HG02938 (cell line): Measurements from ENCODE around the gene TMEM123.
A peak's percentile ranks its signal among the peaks of the same experiment; 100 is the strongest.

Experiments
- ATAC-seq: cut with Tn5 transposase; IDR thresholded peaks from one replicate; pipeline ENCODE4 v1.9.1; 2021; ENCODE audit warnings: mild to moderate bottlenecking, moderate library complexity; ENCODE audit not compliant: unreplicated experiment

Gene TMEM123

DNA sequence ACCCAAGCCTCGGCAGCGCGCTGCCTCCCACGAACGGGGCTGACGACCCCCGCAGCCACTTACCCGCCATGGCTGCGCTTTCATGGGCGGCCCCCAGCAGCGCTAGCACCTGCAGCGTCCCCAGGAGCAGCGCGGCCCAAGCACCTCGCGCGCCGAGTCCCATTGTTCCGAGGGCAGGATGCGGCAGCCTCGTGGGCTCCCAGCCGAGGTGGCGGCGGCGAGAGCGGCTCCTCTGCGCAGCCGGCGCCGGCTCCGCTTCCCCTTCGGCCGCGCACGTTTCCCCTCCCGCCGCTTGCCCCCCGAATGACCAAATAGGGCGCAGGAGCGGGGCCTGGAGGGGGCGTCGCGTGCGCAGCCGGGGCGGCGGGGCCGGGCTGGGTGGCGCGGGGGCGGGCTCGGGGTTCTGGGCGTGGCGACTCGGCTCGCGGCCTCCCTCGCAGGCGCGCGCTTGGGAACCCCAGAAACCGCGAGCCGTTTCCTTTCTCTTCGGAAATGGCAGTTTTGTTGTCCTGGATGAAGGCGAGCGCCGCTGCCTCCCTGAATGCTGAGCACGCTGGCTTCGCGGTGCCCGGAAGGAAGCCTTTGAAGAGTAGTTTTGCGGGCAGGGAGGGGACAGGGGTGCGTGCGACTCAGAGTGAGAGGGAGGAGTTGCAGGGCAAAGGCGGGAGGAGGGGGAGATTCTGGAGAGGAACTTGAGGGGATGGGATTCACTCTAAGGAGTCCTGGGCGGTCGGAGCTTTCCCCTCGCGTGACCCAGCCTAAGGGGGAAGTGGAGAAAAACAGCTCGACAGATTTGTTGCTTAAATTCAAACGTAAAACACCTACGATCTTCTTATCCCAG is at the start of gene TMEM123:
TSS of gene TMEM123 (minus strand) at position 305 of the 841 bp plus-strand sequence. CDS start at position 163, 142 bp downstream.
- peak; percentile 47 for ATAC-seq

- ATAC-seq = no peak
Measured at GRCh38 chr11:102500829-102501228, 48.3 kb upstream of the TMEM123 start.

DNA sequence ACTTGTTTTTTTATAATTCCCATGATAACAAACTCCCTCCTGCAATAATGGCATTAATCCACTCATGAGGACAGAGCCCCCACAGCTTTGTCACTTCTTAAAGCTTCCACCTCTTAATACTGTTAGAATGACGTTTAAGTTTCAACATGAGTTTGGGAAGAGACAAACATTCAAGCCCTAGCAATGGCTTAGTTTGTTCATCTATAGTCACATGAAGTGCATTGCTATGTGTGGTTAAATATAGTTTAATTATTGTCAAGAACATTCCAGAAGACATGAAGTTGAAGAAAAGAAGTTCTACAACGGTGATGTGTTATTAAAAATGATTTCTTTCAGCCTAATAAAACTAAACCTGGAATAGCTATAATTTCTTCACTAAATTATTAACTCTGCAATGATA is 47.4 kb upstream of the TMEM123 start:
- no peak for ATAC-seq

DNA sequence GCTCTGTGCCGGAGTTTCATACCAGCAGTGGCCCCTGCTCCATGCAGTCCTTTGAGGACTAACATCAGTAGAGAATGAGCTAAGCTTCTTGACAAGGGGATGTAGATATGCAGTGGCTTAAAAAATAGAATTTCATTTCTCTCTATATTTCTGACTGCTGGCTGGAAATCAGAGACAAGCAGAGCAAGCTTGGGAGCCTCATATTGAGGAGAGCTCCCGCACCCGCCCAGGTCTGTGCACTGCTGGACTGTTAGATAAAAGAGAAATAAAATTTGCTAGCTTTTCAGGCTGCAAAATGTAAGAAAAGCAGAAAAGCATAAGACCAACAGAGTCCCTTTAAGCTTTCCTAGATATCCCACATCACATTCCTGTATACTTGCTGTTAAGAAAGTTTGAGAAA is 46.6 kb upstream of the TMEM123 start:
- no peak for ATAC-seq

DNA sequence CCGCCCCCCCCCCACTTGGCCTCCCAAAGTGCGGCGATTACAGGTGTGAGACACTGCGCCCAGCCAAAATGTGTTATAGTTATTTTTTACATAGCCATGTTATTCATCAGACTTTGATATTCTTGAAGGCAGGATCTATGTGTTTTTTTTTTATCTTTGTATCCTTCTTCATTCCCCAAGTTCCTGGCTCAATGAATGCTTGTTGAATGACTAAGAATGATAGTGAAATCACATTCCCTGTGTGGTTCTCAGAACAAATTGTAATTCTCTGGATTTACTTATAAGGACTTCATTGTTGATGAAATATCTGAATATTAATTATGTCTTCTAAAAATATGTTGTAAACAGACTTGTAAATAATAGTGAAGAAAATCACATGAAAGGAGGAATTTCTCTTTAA is 44.5 kb upstream of the TMEM123 start:
- ATAC-seq = no peak

DNA sequence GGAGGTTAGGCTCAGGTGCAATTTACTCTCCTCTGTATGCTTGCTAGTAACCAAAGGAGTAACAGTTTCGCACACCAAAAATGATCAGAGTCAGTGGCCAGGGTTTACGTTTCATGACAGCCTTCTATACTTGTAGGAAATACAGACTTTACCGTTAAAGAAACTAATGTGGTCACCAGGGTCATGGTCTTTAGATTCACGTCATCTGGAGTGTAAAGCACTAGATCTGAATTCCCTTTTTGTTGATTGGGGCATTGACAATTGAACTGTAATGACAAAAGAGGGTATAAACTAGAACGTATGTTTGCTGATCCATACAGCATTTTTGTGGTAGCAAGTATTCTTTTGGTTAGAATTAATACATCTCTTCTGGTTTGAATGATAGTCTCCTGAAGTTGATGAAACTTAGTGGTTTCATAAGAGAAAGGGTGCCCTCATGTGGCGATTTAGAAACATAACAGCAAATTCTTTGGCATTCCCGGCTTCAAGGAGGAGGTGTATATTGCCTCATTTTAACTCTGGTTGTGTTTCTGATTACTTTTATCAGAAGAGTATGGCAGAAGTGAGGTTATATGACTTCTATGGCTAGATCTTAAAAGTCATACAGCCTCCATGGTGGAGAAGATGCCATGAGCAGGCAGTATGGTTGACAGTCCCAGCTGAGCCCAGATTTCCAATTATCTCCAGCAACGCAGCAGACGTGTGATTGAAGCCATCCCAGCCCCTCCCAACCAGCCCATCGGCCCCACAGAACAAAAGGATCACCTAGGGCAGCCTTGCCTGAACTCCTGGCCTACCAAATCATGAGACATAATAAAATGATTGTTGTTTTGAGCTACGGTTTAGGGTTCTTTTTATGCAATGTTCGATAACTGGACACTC is 42.8 kb upstream of the TMEM123 start:
- peak; percentile 94 for ATAC-seq

- no peak for ATAC-seq
Measured at GRCh38 chr11:102494216-102494615, 41.7 kb upstream of the TMEM123 start.

DNA sequence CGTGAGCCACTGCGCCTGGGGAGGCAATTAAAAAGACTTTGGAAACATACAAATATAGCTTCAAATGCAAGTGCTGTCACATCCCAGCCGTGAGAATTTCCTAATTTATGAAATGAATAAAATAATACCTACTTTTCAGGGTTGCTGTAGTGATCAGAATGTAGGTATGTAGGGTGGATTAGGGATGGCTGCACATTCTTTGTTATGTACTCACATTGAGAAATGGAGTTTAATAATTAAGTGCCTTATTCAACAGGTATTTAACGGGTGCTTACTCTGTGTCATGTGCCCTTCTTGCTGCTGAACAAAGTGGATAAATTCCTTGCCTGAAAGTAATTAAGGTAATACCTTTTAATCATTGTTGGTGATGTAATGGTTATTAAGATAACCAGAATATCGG is 41.0 kb upstream of the TMEM123 start:
- no peak for ATAC-seq

DNA sequence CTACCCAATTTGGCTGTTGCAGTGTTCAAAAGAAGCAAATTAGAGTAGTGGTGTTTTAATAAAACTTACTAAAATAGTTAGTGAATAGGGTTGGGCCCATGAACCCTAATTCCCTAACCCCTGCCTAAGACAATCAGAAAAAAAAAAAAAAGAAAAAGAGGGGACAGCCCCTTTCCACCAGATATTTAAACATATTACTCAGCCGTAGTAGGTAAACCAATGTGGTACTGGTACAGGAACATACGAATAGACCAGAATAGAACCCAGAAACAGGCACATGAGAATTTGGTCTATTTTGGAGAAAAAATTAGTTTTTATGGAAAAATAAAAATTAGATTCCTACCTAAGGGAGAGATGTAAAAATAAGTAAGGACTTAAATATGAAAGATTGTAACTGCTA is 39.4 kb upstream of the TMEM123 start:
- ATAC-seq = no peak

DNA sequence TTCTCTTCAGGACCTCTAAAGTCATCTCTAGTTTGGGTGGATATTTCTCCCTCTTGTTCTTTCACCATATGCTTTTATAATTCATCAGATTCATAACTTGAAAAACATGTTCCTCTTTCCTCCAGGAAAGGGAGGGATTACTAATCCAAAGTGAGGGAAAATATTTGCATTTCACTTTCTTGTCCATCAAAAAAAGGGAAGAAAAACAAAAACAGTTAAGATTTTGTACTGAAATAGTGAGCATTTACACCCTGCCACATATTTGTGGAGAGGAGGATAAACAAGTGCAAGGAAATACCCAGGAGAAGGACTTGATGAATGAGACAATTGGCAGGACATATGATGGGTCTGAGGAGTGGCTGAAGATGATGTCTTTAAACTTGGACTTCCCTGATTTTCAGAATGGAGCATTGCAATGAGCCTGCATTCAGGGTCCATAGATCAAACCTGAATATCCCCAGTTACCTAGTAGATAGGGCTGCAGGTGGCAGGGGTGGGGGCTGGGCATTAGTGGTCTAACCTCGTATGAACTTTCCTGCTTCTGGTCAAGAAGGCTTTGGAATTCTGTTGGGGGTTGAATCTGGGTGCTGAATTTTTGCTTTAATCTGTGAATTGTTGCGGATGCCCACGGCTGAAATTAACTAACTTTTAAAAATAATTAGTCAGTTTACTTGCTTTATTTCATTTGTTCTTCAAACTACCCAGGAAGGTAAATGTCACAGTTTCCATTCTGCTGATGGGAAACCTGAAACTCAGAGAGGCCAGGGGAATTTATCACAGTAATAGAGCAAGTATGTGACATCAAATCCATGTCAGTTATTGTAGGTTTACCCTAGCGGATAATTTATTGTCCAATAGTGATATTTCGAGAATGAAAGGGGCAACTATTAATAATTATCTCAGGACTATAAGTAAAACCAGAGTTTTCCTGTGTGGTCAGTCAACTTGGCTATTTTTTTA is 36.9 kb upstream of the TMEM123 start:
- no peak for ATAC-seq

- ATAC-seq = peak; percentile 79
Measured at GRCh38 chr11:102488208-102488607, 35.6 kb upstream of the TMEM123 start.

DNA sequence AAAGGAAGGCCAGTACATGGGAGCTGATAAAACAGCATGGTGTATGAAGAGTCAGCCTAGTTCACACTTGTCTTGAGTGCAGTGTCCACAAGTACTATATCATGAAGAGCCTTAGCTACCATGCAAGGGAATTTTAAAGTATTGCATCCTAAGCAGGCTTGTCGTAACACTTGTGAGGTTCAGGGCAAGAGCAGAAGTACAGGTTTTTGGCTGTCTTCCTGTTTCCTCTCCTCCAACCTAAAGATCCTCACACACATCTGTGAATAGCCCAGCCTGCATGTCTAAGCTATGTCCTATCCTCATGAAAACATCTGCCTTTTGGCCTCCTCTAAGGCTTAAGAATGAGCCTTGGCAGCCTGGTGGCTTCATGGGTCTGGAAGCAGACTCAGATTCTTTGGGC is 34.6 kb upstream of the TMEM123 start:
- ATAC-seq = no peak

- no peak for ATAC-seq
Measured at GRCh38 chr11:102486584-102486983, 34.0 kb upstream of the TMEM123 start.

- ATAC-seq = no peak
Measured at GRCh38 chr11:102485095-102485722, 32.6 kb upstream of the TMEM123 start.

GRCh38 chr11:102482433-102482832 is 29.9 kb upstream of the TMEM123 start:
- ATAC-seq = no peak

- no peak for ATAC-seq
Measured at GRCh38 chr11:102479733-102480132, 27.2 kb upstream of the TMEM123 start.

GRCh38 chr11:102478673-102479299 is 26.2 kb upstream of the TMEM123 start:
- no peak for ATAC-seq

- no peak for ATAC-seq
Measured at GRCh38 chr11:102476812-102477211, 24.2 kb upstream of the TMEM123 start.

- no peak for ATAC-seq
Measured at GRCh38 chr11:102476069-102476468, 23.5 kb upstream of the TMEM123 start.

- ATAC-seq = no peak
Measured at GRCh38 chr11:102473543-102473942, 21.0 kb upstream of the TMEM123 start.
